GM23338 (cell line): Measurements from ENCODE around the gene VPS35.

Source experiments
- CREB1 ChIP-seq: fragments of 250-450 bp; sonication (Bioruptor Pico); IDR thresholded peaks from 2 replicates; pipeline ENCODE4 v1.5.0; 2020; ENCODE audit warnings: low read depth, mild to moderate bottlenecking, moderate library complexity
- CTCF ChIP-seq, 2 experiments: fragments of 200-600 bp in 1 of 2; sonication (generic) in 1 of 2; conservative IDR thresholded peaks; 2 replicates each; pipeline versions ENCODE4 v1.5.1 to v1.6.1; 2016 to 2017; ENCODE audit warnings: antibody characterized with exemption in 2 of 2, low read depth in 2 of 2, mild to moderate bottlenecking in 2 of 2, moderate library complexity in 1 of 2
- ETS1 ChIP-seq: IDR thresholded peaks from 2 replicates; pipeline ENCODE4 v1.6.1; 2016; ENCODE audit warnings: antibody characterized with exemption
- EZH2 ChIP-seq: fragments of 200-600 bp; sonication (generic); IDR thresholded peaks from one replicate; pipeline ENCODE4 v1.8.0; 2017; ENCODE audit warnings: antibody characterized with exemption, mild to moderate bottlenecking, low read depth; ENCODE audit not compliant: unreplicated experiment
- EZH2phosphoT487 ChIP-seq: fragments of 200-600 bp; sonication (generic); IDR thresholded peaks from one replicate; pipeline ENCODE4 v1.8.1; 2018; ENCODE audit warnings: antibody characterized with exemption; ENCODE audit not compliant: unreplicated experiment
- JUNB ChIP-seq: IDR thresholded peaks from one replicate; pipeline ENCODE4 v1.6.1; 2016; ENCODE audit warnings: antibody characterized with exemption; ENCODE audit not compliant: unreplicated experiment
- NANOG ChIP-seq: IDR thresholded peaks from 2 replicates; pipeline ENCODE4 v1.6.1; 2016; ENCODE audit warnings: antibody characterized with exemption, borderline replicate concordance
- POLR2AphosphoS5 ChIP-seq: IDR thresholded peaks from 2 replicates; pipeline ENCODE4 v1.6.1; 2016; ENCODE audit warnings: antibody characterized with exemption, low read depth
- REST ChIP-seq: IDR thresholded peaks from one replicate; pipeline ENCODE4 v1.6.1; 2018; ENCODE audit warnings: antibody characterized with exemption; ENCODE audit not compliant: unreplicated experiment
- STAT1 ChIP-seq: IDR thresholded peaks from one replicate; pipeline ENCODE4 v1.6.1; 2016; ENCODE audit warnings: antibody characterized with exemption; ENCODE audit not compliant: unreplicated experiment
- ZNF331 ChIP-seq: fragments of 250-450 bp; sonication (Bioruptor Pico); IDR thresholded peaks from 2 replicates; pipeline ENCODE4 v1.5.0; 2020; ENCODE audit warnings: low read depth, mild to moderate bottlenecking, moderate library complexity

GRCh38 chr16:46730126-46730525 lies 41.1 kb upstream of the VPS35 start:
- no peak for TF ChIP-seq NANOG
- TF ChIP-seq JUNB: no peak
- TF ChIP-seq CTCF (conservative IDR thresholded peaks at IDR 0.05; ENCODE audit: low read depth in 2 of 2): no peak
- TF ChIP-seq EZH2phosphoT487: no peak
- no peak for TF ChIP-seq POLR2AphosphoS5
- TF ChIP-seq REST: no peak
- no peak for TF ChIP-seq STAT1
- no peak for TF ChIP-seq EZH2
- no peak for TF ChIP-seq ETS1
- no peak for TF ChIP-seq CREB1 (CRISPR knock-in tag)
- TF ChIP-seq ZNF331: no peak
